Kidney (tissue), 14 donors: ENCODE data around the gene RNF34. TPM values are rescaled to one million over a fixed set of nuclear protein-coding genes. Genes with fewer than 3 reads are reported as not detected.

Experiments used
- DNase-seq, 5 donors: peaks; one replicate each; pipeline ENCODE4 v3.0.0-alpha.2; 2013 to 2020
- FAIRE-seq: peaks from 2 replicates; lab custom pipeline; 2012; peaks lifted over from hg19 to GRCh38; lab: Jason Lieb, UNC
- H3K27ac ChIP-seq, 2 donors: one replicate each; pipeline ENCODE4 v1.7.0; 2013; ENCODE audit warnings: low read depth in 2 of 2, low read length in 2 of 2, inconsistent platforms in 1 of 2
- H3K27me3 ChIP-seq: one replicate; pipeline ENCODE4 v1.7.1; 2013; ENCODE audit warnings: low read length, inconsistent platforms; ENCODE audit not compliant: control insufficient read depth, insufficient read depth
- H3K36me3 ChIP-seq, 3 donors: one replicate each; pipeline versions ENCODE4 v1.7.0 to v1.7.1; 2013; ENCODE audit warnings: low read length in 3 of 3, control low read depth in 1 of 3, inconsistent platforms in 1 of 3; ENCODE audit not compliant: insufficient read depth in 3 of 3, control insufficient read depth in 2 of 3
- H3K4me1 ChIP-seq, 3 donors: one replicate each; pipeline versions ENCODE4 v1.7.0 to v1.7.1; 2013; ENCODE audit warnings: low read length in 3 of 3, inconsistent platforms in 1 of 3, low read depth in 1 of 3; ENCODE audit not compliant: control insufficient read depth in 2 of 3, insufficient read depth in 2 of 3
- H3K4me3 ChIP-seq, 3 donors: one replicate each; pipeline versions ENCODE4 v1.7.0 to v1.8.1; 2013; ENCODE audit warnings: low read length in 3 of 3, control low read depth in 1 of 3, inconsistent platforms in 1 of 3
- H3K9ac ChIP-seq, 3 donors: one replicate each; pipeline versions ENCODE4 v1.7.0 to v1.7.1; 2013; ENCODE audit warnings: low read length in 3 of 3, control low read depth in 1 of 3, inconsistent platforms in 1 of 3
- H3K9me3 ChIP-seq, 3 donors: one replicate each; pipeline versions ENCODE4 v1.7.0 to v1.7.1; 2013; ENCODE audit warnings: low read length in 3 of 3, control low read depth in 1 of 3, inconsistent platforms in 1 of 3; ENCODE audit not compliant: control insufficient read depth in 2 of 3, insufficient read depth in 1 of 3
- intact Hi-C: fragments of 100-400 bp; cut with DNase I; formaldehyde crosslinking; loops from one replicate; pipeline ENCODE4 v1.11.1; 2022
- polyA plus RNA-seq: library from polyadenylated mRNA; stranded (reverse); fragments of 350-450 nt; fragmentation: Illumina TruSeq; extraction: RNeasy Lipid Tissue Mini Kit (QIAGEN cat#74804); gene quantifications from one replicate; pipeline ENCODE4 v1.2.3, GENCODE V29; 2014; ENCODE audit warnings: low read depth, low replicate concordance; ENCODE audit not compliant: insufficient read depth
- total RNA-seq: library from RNA; stranded (reverse); fragmentation: NEBNext Ultra II Directional; extraction: Animal tissue kit (Norgen Biotek cat#: 25700); gene quantifications from one replicate; pipeline ENCODE4 v1.2.1, GENCODE V29; 2021
- TF ChIP-seq, protein P1 (sequence below): IDR thresholded peaks from 3 replicates; pipeline ENCODE4 v1.5.1; 2012; ENCODE audit warnings: mild to moderate bottlenecking, moderate library complexity, borderline replicate concordance; ENCODE audit not compliant: insufficient read depth; ENCODE audit errors: extremely low read depth
- donor health status: control.
- donor health status: control.
- donor health status: control.
- donor health status: control.
- donor health status: control.
- donor health status: DM: yes; HTN: yes; CAD: no.
- donor health status: Normal renal cell carcinoma (clear cell type).

The RNF34 gene
- total and polyA plus RNA-seq, 2 donors from 2014 or later, result 18.8 to 48.1 TPM

DNA sequence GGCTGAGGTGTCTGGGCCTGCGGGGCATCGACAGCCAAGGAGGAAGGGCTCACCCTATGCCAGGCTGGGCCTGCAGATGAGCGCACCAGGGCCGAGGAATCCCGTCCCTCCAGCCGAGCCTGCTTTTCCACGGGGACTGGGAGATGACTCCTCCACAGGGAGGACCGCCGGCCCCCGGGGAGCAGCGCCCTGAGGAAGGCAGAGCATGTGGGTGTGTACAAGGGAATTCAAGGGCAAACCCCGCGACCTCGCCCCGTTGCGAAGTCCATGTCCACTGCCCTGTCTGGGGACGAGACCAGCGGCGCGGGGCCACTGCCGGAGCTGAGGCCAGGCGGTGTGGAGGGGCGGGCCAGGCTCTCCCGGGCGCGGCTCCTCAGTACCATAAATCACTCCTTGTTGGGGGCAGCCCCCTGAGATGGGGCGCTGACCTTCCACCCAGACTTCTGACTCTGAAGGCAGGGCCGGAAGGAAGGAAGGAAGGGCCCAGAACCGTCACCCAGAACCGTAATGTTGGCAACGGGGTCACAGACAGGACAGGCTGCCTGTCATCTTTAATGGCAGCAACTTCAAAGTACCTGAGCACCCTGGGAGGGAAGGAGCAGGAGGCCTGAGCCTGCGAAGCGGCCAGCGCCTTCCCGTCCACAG lies 52.5 kb downstream of the RNF34 start:
- peak overlapping the region in 2 of 3 donors; percentile 6 to 49 for H3K4me3 ChIP-seq
- H3K36me3 ChIP-seq, result no peaks in the 10 kb centered on the region
- DNase-seq (peak; percentile 74 to 86 (median 81)), FAIRE-seq (no peak)
- TF ChIP-seq, protein P1, sequence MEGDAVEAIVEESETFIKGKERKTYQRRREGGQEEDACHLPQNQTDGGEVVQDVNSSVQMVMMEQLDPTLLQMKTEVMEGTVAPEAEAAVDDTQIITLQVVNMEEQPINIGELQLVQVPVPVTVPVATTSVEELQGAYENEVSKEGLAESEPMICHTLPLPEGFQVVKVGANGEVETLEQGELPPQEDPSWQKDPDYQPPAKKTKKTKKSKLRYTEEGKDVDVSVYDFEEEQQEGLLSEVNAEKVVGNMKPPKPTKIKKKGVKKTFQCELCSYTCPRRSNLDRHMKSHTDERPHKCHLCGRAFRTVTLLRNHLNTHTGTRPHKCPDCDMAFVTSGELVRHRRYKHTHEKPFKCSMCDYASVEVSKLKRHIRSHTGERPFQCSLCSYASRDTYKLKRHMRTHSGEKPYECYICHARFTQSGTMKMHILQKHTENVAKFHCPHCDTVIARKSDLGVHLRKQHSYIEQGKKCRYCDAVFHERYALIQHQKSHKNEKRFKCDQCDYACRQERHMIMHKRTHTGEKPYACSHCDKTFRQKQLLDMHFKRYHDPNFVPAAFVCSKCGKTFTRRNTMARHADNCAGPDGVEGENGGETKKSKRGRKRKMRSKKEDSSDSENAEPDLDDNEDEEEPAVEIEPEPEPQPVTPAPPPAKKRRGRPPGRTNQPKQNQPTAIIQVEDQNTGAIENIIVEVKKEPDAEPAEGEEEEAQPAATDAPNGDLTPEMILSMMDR, result no peak
- intact Hi-C loops, result no loop called here
- H3K27ac ChIP-seq, result peak overlapping the region in 1 of 2 donors; percentile 43
- H3K27me3 ChIP-seq, result no peaks in the 10 kb centered on the region
- peaks cover 0 to 9% (median 4%) of the 10 kb centered on the region in 3 donors for H3K4me1 ChIP-seq
- H3K9me3 ChIP-seq, result no peaks in the 10 kb centered on the region
- peak overlapping the region in 1 of 3 donors; percentile 40 for H3K9ac ChIP-seq

DNA sequence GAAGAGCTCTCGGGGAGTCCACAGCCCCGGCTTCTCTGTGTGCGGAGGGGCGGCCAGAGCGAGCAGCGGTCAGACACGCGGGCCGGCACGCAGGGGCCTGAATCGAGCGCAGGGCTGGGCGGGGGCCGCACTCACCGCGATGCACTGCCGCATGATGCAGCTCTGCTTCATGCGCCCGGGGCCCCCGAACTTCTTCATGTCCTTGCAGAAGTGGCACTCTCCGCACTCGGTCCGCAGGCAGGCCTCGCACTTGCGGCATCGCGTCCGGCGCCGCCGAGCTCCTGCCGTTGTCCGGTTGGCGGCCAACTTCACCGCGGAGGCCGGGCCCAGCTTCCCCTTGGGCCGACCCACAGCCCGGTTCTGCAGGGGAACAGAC lies 53.1 kb downstream of the RNF34 start:
- TF ChIP-seq, protein P1, result no peak
- H3K9me3 ChIP-seq, result no peaks in the 10 kb centered on the region
- intact Hi-C loops, result no loop called here
- H3K36me3 ChIP-seq, result no peaks in the 10 kb centered on the region
- no peak overlapping the region for H3K9ac ChIP-seq
- peak overlapping the region in 1 of 3 donors; percentile 49 for H3K4me3 ChIP-seq
- peak in 1 of 5 donors; percentile 74 for DNase-seq
- no peak overlapping the region for H3K27ac ChIP-seq
- H3K27me3 ChIP-seq, result no peaks in the 10 kb centered on the region
- FAIRE-seq, result no peak
- H3K4me1 ChIP-seq, result peaks cover 0 to 9% (median 4%) of the 10 kb centered on the region in 3 donors

DNA sequence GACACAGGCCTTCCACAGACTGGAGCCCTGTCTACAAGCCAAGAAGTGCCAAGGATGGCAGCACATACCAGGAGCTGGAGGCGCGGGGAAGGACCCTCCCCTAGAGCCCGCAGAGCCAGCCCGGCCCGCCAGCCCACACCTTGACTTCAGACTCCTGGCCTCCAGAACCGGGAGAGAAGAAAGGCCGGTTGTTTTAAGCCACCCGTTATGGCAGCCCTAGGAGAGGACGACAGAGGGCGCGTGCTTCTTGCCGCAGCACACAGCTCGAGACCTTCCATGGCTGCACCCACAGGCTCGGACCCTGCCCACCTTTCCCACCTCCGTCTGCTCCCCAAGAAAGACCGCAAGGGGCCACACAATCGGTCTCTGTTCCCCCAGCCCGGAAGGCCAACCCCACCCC lies 53.7 kb downstream of the RNF34 start:
- H3K9me3 ChIP-seq, result no peaks in the 10 kb centered on the region
- no peaks in the 10 kb centered on the region for H3K36me3 ChIP-seq
- intact Hi-C loops, result no loop called here
- no peak overlapping the region for H3K4me3 ChIP-seq
- H3K4me1 ChIP-seq, result peaks cover 0 to 9% (median 4%) of the 10 kb centered on the region in 3 donors
- no peak for FAIRE-seq
- no peak overlapping the region for H3K27ac ChIP-seq
- peak in 2 of 5 donors; percentile 46 to 61 for DNase-seq
- no peaks in the 10 kb centered on the region for H3K27me3 ChIP-seq
- TF ChIP-seq, protein P1, result no peak
- H3K9ac ChIP-seq, result no peak overlapping the region
